ENCODE results near the gene TNNI3K. TPM values are rescaled to one million over a fixed set of nuclear protein-coding genes. Genes with fewer than 3 reads are reported as not detected.

The TNNI3K gene
- total RNA-seq, 1 experiment from 2014 or later, result not detected

GRCh38 chr1:74452035-74452434, 216.8 kb downstream of the TNNI3K start:
- no peak for DNase-seq

GRCh38 chr1:74453277-74453676, 218.1 kb downstream of the TNNI3K start:
- no peaks in the 10 kb centered on the region for H3K9me3 ChIP-seq (ENCODE audit: low read length)
- H3K79me2 ChIP-seq (ENCODE audit: low read length), result no peaks in the 10 kb centered on the region
- CTCF ChIA-PET, result no interaction called here
- BruUV-seq (replicated peaks), result no TSS peak
- H3K9ac ChIP-seq (ENCODE audit: low read length), result no peak overlapping the region
- no peak overlapping the region for H3K4me2 ChIP-seq (ENCODE audit: low read length)
- no peak overlapping the region for H3K4me3 ChIP-seq (ENCODE audit: low read length)
- no peaks in the 10 kb centered on the region for H3K36me3 ChIP-seq (ENCODE audit: low read depth, low read length)
- no peak overlapping the region for H2AFZ ChIP-seq (ENCODE audit: low read length)
- no peaks in the 10 kb centered on the region for H3K9me2 ChIP-seq (replicated peaks; ENCODE audit: low read length)
- POLR2A ChIA-PET (ENCODE audit: unreplicated experiment), result no interaction called here
- H3K27ac ChIP-seq (ENCODE audit: low read length), result no peak overlapping the region
- TF ChIP-seq EZH2phosphoT487 (IDR thresholded peaks at IDR 0.05; ENCODE audit: borderline replicate concordance, low read length), result no peak
- no peak for TF ChIP-seq EZH2 (IDR thresholded peaks at IDR 0.05; ENCODE audit: low read length, unreplicated experiment)
- H3K27me3 ChIP-seq (ENCODE audit: low read length), result peaks cover 4% of the 10 kb centered on the region; the same call in 1 of the 2 replicates
- no peak for DNase-seq
- intact Hi-C loops (cut with micrococcal nuclease), result no loop called here
- H3F3A ChIP-seq (ENCODE audit: low read length, unreplicated experiment), result no peaks in the 10 kb centered on the region
- H4K20me1 ChIP-seq (ENCODE audit: low read length), result no peaks in the 10 kb centered on the region
- no peaks in the 10 kb centered on the region for H3K4me1 ChIP-seq (ENCODE audit: insufficient read depth, low read length)
- ATAC-seq, result no peak

More at GRCh38 chr1:74452035-74452434, 216.8 kb downstream of the TNNI3K start:
- no peak overlapping the region for H2AFZ ChIP-seq (ENCODE audit: low read length)
- H3K4me2 ChIP-seq (ENCODE audit: low read length), result no peak overlapping the region
- no peak overlapping the region for H3K27ac ChIP-seq (ENCODE audit: low read length)
- no peak for ATAC-seq
- TF ChIP-seq EZH2phosphoT487 (IDR thresholded peaks at IDR 0.05; ENCODE audit: borderline replicate concordance, low read length) (no peak), EZH2 (IDR thresholded peaks at IDR 0.05; ENCODE audit: low read length, unreplicated experiment) (no peak), CTCF (conservative IDR thresholded peaks at IDR 0.05; ENCODE audit: low read depth, low read length) (no peak)
- H3K4me1 ChIP-seq (ENCODE audit: insufficient read depth, low read length), result no peaks in the 10 kb centered on the region
- H3K27me3 ChIP-seq (ENCODE audit: low read length), result no peaks in the 10 kb centered on the region; the same call in 1 of the 2 replicates
- no peaks in the 10 kb centered on the region for H3F3A ChIP-seq (ENCODE audit: low read length, unreplicated experiment)
- H3K9ac ChIP-seq (ENCODE audit: low read length), result no peak overlapping the region
- no peaks in the 10 kb centered on the region for H3K79me2 ChIP-seq (ENCODE audit: low read length)
- ChIA-PET CTCF (no interaction called here), POLR2A (ENCODE audit: unreplicated experiment) (no interaction called here)
- no peaks in the 10 kb centered on the region for H3K9me3 ChIP-seq (ENCODE audit: low read length)
- no peaks in the 10 kb centered on the region for H4K20me1 ChIP-seq (ENCODE audit: low read length)
- no TSS peak for BruUV-seq (replicated peaks)
- no peak overlapping the region for H3K4me3 ChIP-seq (ENCODE audit: low read length)
- intact Hi-C loops (cut with micrococcal nuclease), result no loop called here
- H3K36me3 ChIP-seq (ENCODE audit: low read depth, low read length), result no peaks in the 10 kb centered on the region
- H3K9me2 ChIP-seq (replicated peaks; ENCODE audit: low read length), result no peaks in the 10 kb centered on the region

- ATAC-seq (no peak), DNase-seq (no peak)
- Histone ChIP-seq H3K9me3 (ENCODE audit: low read length) (no peaks in the 10 kb centered on the region), H3K4me3 (ENCODE audit: low read length) (no peak overlapping the region), H3K27me3 (ENCODE audit: low read length) (peaks cover 4% of the 10 kb centered on the region; the same call in 1 of the 2 replicates), H4K20me1 (ENCODE audit: low read length) (no peaks in the 10 kb centered on the region), H3K4me1 (ENCODE audit: insufficient read depth, low read length) (no peaks in the 10 kb centered on the region), H3K27ac (ENCODE audit: low read length) (no peak overlapping the region), H3K36me3 (ENCODE audit: low read depth, low read length) (no peaks in the 10 kb centered on the region), H3F3A (ENCODE audit: low read length, unreplicated experiment) (no peaks in the 10 kb centered on the region), H3K9ac (ENCODE audit: low read length) (no peak overlapping the region), H2AFZ (ENCODE audit: low read length) (no peak overlapping the region), H3K79me2 (ENCODE audit: low read length) (no peaks in the 10 kb centered on the region), H3K4me2 (ENCODE audit: low read length) (no peak overlapping the region), H3K9me2 (replicated peaks; ENCODE audit: low read length) (no peaks in the 10 kb centered on the region)
- intact Hi-C loops (cut with micrococcal nuclease), result no loop called here
- BruUV-seq (replicated peaks), result no TSS peak
- ChIA-PET CTCF (no interaction called here), POLR2A (ENCODE audit: unreplicated experiment) (no interaction called here)
- no peak for TF ChIP-seq EZH2phosphoT487 (IDR thresholded peaks at IDR 0.05; ENCODE audit: borderline replicate concordance, low read length)
- TF ChIP-seq EZH2 (IDR thresholded peaks at IDR 0.05; ENCODE audit: low read length, unreplicated experiment), result no peak
- no peak for TF ChIP-seq CTCF (conservative IDR thresholded peaks at IDR 0.05; ENCODE audit: low read depth, low read length)
Measured at GRCh38 chr1:74455390-74455789, 220.2 kb downstream of the TNNI3K start.
